Tibial artery (tissue), 4 donors: ENCODE data around the gene APCDD1.

ENCODE experiments used
- DNase-seq, 2 donors: peaks; one replicate each; pipeline ENCODE4 v3.0.0-alpha.2; 2019
- H3K27ac ChIP-seq, 2 donors: fragments of 200-600 bp; sonication (generic) in 1 of 2; 1 replicate in 1 of 2; 2 replicates in 1 of 2; pipeline ENCODE4 v1.5.1; 2018 to 2019; ENCODE audit warnings: mild to moderate bottlenecking in 1 of 2
- H3K27me3 ChIP-seq, 2 donors: fragments of 200-600 bp; sonication (generic) in 1 of 2; one replicate each; pipeline versions ENCODE4 v1.5.1 to v1.6.0; 2016 to 2019
- H3K36me3 ChIP-seq, 3 donors: fragments of 200-600 bp; sonication (generic) in 2 of 3; one replicate each; pipeline ENCODE4 v1.5.1; 2016 to 2019; ENCODE audit warnings: mild to moderate bottlenecking in 2 of 3
- H3K4me1 ChIP-seq, 4 donors: fragments of 200-600 bp; sonication (generic) in 2 of 4; 1 replicate in 3 of 4; 2 replicates in 1 of 4; pipeline ENCODE4 v1.5.1; 2016 to 2019
- H3K4me3 ChIP-seq, 2 donors: fragments of 200-600 bp; sonication (generic) in 1 of 2; 1 replicate in 1 of 2; 2 replicates in 1 of 2; pipeline ENCODE4 v1.5.1; 2018 to 2019; ENCODE audit warnings: mild to moderate bottlenecking in 2 of 2
- H3K9me3 ChIP-seq, 3 donors: fragments of 200-600 bp; sonication (generic) in 1 of 3; one replicate each; pipeline ENCODE4 v1.5.1; 2016 to 2019
- CTCF ChIP-seq, 2 experiments: fragments of 200-600 bp in 1 of 2; fragments of 450-650 bp in 1 of 2; IDR thresholded peaks; one replicate each; pipeline ENCODE4 v1.5.1; 2017 to 2019; ENCODE audit warnings: antibody characterized with exemption in 2 of 2, mild to moderate bottlenecking in 1 of 2, moderate library complexity in 1 of 2
- intact Hi-C: fragments of 100-400 bp; cut with DNase I; formaldehyde crosslinking; loops from one replicate; pipeline ENCODE4 v1.15.0; 2023; ENCODE audit warnings: low total_unique reads

The APCDD1 gene

GRCh38 chr18:10521566-10521965 is 67.1 kb downstream of the APCDD1 start:
- intact Hi-C loops, result loop anchor here (2.0 to 10.0 kb wide), 3 partner anchors 69 to 549 kb away; partner anchors contain the start of gene APCDD1
- no peaks in the 10 kb centered on the region for H3K27me3 ChIP-seq
- TF ChIP-seq CTCF (IDR thresholded peaks at IDR 0.05), result no peak
- no peak for DNase-seq
- no peaks in the 10 kb centered on the region for H3K9me3 ChIP-seq
- peaks cover 0 to 32% (median 23%) of the 10 kb centered on the region in 4 donors for H3K4me1 ChIP-seq
- H3K4me3 ChIP-seq, result no peak overlapping the region
- no peaks in the 10 kb centered on the region for H3K36me3 ChIP-seq
- H3K27ac ChIP-seq, result no peak overlapping the region

DNA sequence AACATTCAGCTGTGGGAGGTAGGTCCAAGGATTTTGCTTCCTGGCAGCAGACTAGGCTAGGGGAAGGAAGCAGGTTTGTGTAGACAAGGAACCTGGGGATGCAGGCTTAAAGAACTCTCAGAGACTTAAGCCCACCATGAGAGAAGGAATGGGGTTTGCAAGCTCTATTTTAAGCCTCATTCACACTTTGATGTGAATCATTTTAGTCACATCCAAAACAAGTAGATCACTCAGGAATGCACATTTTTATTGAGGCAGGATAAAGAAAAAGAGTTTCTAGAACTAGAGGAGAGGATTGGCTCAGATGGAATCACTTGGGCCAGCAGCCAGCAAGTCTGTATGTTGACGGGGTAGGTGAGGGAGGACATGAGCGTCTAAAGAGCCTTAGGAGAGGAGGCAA is 68.1 kb downstream of the APCDD1 start:
- no peak for TF ChIP-seq CTCF (IDR thresholded peaks at IDR 0.05)
- H3K4me3 ChIP-seq, result no peak overlapping the region
- no peaks in the 10 kb centered on the region for H3K36me3 ChIP-seq
- H3K4me1 ChIP-seq, result peaks cover 0 to 41% (median 29%) of the 10 kb centered on the region in 4 donors
- no peak for DNase-seq
- H3K27me3 ChIP-seq, result no peaks in the 10 kb centered on the region
- no peak overlapping the region for H3K27ac ChIP-seq
- no peaks in the 10 kb centered on the region for H3K9me3 ChIP-seq
- intact Hi-C loops, result loop anchor here (5.0 to 10.0 kb wide), 2 partner anchors 70 to 518 kb away; partner anchors contain the start of gene APCDD1

DNA sequence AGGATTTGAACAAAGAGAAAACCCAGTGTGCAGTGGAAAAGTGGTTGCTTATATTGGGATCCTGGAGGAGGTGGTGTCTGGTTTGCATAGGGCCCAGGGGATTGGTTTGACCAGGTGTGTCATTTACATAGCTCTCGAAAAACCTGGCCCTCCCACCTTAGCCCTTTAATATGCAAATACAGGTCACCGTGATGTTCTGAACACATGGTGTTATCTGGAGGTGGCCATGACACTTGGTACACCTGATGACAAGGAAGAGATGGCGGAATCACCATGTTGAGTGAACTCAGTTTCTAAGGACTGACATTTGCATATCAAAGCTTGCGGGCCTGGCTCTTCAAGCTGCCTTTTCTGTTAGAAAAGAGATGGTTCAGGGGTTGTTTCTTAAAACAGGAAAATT is 69.1 kb downstream of the APCDD1 start:
- DNase-seq, result no peak
- Histone ChIP-seq H3K27me3 (no peaks in the 10 kb centered on the region), H3K4me1 (peaks cover 0 to 43% (median 26%) of the 10 kb centered on the region in 4 donors), H3K4me3 (no peak overlapping the region), H3K9me3 (no peaks in the 10 kb centered on the region), H3K36me3 (no peaks in the 10 kb centered on the region), H3K27ac (no peak overlapping the region)
- TF ChIP-seq CTCF (IDR thresholded peaks at IDR 0.05), result no peak
- intact Hi-C loops, result loop anchor here (5.0 to 10.0 kb wide), 2 partner anchors 71 to 519 kb away; partner anchors contain the start of gene APCDD1

GRCh38 chr18:10524507-10525370 is 70.3 kb downstream of the APCDD1 start:
- Histone ChIP-seq H3K9me3 (no peaks in the 10 kb centered on the region), H3K36me3 (no peaks in the 10 kb centered on the region), H3K4me3 (no peak overlapping the region), H3K4me1 (peaks cover 0 to 37% (median 20%) of the 10 kb centered on the region in 4 donors), H3K27me3 (no peaks in the 10 kb centered on the region), H3K27ac (peak overlapping the region in 1 of 2 donors; percentile 89)
- TF ChIP-seq CTCF (IDR thresholded peaks at IDR 0.05), result no peak
- DNase-seq, result no peak
- intact Hi-C loops, result loop anchor here (5.0 to 10.0 kb wide), 2 partner anchors 72 to 520 kb away; partner anchors contain the start of gene APCDD1

DNA sequence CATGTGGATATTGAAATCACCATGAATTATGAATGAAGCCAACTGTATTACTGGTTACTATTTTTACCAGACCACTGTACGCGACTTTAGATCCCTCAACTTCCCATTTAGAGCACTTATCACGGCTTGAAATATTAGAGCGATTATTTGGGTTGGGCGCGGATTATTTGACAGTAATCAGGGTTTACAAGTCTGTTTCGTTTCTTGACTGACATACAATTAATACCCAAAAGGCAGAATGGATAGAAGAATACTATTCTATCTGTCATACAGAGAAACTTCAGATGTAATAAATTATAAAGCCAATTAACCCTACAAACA is 70.9 kb downstream of the APCDD1 start:
- H3K9me3 ChIP-seq, result no peaks in the 10 kb centered on the region
- H3K27ac ChIP-seq, result peak overlapping the region; percentile 89 to 95
- no peak for TF ChIP-seq CTCF (IDR thresholded peaks at IDR 0.05)
- DNase-seq, result no peak
- H3K4me1 ChIP-seq, result peaks cover 0 to 38% (median 19%) of the 10 kb centered on the region in 4 donors
- intact Hi-C loops, result loop anchor here (10.0 kb wide), 1 partner anchor 521 kb away; no protein-coding TSS in a partner anchor
- no peaks in the 10 kb centered on the region for H3K36me3 ChIP-seq
- peak overlapping the region; percentile 70 to 94 for H3K4me3 ChIP-seq
- H3K27me3 ChIP-seq, result no peaks in the 10 kb centered on the region
